T follicular helper cell (primary cell): ENCODE data around the gene CD34.
"Not testable (repeated sequence)": the region's sequence is repeated elsewhere in the genome, so short reads cannot be mapped to it uniquely, and the experiment has no call there.

ENCODE experiments used
- DNase-seq: peaks from one replicate; pipeline ENCODE4 v3.0.0-alpha.2; 2020; ENCODE audit warnings: low read depth

Gene CD34

GRCh38 chr1:207933205-207933800 is 22.4 kb upstream of the CD34 start:
- DNase-seq = no peak

DNA sequence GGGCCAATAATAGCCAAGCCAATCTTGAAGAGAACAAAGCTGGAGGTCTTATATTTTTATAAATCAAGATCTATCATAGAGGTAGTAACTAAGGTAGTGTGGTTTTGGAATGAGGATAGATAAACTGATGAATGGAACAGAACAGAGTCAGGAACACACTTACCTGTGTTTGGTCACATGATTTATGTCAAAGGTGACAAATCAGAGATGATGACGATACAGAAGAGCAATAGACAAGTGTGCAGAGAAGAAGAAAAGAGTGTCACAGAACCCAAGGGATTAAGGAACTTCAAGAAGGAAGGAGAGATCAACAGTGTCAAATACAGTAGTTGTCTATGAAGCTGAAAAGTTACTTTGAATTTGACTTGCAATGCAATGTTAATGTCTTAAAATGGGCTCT is 16.1 kb upstream of the CD34 start:
- no peak for DNase-seq

DNA sequence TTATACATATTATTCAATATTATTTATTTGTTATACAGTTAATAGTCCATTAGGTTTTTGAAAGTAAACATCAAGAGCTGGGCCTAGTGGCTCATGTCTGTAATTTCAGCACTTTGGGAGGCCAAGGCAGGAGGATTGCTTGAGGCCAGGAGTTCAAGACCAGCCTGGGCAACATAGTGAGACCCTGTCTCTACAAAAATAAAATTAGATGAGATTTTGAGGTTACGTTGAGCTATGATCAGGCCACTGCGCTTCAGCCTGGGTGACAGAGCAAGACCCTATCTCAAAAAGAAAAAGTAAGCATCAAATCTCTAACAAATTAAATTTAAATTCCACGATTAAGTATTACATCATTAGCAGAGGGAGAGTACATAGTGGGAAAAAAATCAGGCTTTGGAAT is 15.0 kb upstream of the CD34 start:
- not testable (repeated sequence) for DNase-seq

DNA sequence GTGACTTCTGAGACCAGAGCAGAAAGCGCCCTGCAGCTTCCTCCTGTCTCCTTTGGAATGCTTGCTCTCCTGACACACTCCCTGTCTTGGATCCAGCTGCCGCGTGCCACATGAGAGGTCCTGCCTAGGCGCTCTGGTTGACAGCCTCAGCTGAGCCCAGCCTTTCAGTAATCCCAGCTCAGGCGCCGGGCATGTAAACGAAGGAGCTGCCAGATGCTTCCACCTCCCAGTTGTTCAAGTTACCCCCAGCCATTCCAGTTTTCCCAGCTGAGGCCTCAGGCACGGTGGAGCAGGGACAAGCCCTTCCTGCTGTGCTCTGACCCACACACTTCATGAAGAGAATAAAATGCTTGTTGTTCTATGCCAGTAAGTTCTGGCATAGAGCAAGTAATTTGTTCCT is 14.3 kb upstream of the CD34 start:
- DNase-seq = no peak

GRCh38 chr1:207923561-207923960 is 12.6 kb upstream of the CD34 start:
- no peak for DNase-seq

- DNase-seq = no peak
Measured at GRCh38 chr1:207923121-207923520, 12.2 kb upstream of the CD34 start.

GRCh38 chr1:207922554-207922953 is 11.6 kb upstream of the CD34 start:
- no peak for DNase-seq

DNA sequence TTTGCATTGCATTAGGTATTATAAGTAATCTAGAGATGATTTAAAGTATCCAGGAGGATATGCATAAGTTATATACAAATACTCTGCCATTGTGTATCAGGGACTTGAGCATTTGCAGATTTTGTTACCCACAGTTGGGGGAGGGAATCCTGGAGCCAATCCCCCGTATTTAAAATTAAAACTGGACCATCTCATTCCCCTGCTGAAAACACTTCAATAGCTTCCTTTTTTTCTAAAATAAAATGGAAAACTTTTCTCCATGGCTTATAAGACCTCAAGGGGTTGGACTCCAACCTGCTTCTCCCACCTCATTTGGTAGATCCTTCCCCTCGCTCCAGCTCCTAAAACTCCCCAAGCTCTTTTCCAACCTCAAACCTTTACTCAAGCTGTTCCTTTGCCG is 10.4 kb upstream of the CD34 start:
- no peak for DNase-seq

DNA sequence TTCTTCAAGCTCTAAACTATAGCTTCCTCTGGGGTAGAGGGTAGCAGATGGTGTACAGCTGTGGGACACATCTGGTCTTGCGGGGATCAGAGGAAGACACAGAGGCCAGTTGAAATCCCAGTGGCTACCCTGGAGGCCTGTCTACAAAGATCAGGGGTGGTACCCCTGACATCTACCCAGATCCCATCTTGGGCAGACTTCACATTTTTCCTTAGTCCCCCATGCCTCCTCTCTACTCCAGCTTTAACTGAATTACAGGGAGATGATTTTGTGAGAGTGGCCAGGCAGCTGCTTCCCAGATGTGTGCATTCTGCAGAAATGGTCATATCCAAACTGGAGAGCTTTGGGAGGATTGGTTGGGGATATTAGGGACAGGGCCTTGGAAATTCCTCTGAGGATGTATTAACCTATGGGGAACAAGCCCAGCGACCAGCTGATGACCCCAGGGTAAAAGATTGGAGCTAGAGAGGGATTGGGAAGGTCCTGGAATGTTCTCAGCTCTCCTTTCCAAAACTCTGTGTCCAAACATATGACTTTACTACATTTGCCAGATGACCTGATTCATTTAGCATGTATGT is 9.6 kb upstream of the CD34 start:
- no peak for DNase-seq

DNA sequence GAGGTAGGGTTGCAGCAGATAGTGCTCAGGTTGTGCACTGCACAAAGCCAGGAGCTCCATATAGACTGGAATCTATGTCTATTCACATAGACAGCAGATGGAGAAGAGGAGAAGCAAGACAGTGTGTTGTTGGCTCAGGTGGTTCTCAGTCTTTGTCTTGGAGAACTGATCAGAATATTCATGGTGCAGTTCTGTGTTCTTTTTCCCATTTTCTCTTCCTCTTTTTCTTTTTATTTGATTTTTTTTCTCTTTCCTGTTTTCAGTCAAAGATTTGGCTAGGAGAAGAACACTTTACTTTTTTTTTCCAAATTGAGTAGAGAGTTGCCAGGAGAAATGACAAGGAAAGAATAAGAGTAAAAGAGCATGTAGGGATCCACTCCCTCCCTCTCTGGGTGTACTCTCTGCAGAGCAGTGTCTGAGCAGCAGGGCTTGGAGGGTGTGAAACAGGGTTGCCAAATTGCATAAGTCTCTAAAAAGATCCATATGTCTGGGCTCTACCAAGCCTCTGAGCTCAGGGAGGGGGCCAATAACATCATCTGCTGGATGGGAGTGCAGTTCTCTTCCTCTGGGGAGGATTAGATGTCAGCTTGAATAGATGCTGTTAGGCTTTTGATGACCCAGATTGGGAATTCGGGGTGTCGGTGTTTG is 8.7 kb upstream of the CD34 start:
- no peak for DNase-seq

- DNase-seq = no peak
Measured at GRCh38 chr1:207918581-207918980, 7.7 kb upstream of the CD34 start.

DNA sequence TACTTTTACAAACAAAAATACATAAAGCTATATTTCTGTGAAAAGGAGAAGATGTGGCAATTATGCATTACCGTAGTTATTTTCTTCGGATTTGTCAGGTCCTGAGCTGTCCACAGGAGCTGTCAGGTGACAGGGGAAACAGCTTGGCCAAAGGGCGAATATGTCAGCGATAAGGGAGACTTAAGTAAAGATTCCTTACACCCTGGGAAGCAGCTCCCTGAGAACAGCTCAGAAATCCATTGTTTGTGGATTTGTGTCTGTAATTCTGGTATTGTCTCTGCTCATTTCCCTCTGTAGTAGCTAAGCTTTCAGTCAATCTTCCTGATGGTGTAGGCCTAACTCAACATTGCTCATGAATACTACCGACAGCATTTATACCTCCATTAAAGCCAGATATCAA is 7.1 kb upstream of the CD34 start:
- DNase-seq = no peak

DNA sequence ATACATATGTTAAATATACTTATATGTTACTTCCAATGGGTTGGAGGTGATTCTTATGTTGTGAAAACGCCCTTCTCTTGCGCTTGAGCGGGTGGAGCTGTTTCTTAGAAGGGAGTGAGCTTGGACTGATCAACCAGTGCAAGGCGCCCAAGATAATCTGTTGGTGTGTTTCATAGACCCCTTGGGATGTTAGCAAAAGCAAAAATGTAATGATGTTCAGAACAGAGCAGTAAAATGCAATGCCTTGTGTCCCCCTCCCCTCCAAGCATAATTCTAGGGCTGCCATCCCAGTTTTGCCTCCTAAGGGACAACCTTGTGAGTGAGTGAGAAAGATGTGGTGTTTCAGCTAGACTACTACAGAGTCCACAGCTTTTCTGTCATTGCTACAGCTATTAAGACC is 6.2 kb upstream of the CD34 start:
- no peak for DNase-seq

DNA sequence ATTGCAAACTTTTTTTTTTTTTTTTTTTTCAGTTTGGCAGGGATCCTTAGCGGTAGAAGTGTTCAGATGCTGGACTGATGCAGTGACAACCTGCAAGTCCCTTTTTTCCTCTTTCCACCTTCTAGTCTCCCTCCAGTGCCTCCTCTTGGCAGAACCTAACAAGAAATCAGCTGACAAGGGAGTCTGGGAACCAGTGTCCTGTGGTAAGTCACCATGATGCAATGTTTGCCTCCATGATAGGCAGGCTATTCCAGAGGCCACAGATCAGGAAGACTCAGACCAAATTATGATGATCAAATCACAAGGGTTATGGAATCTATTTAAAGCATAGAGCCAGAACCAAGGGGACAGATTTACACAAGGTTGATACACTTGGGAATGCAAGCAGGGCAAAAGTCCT is 3.0 kb upstream of the CD34 start:
- no peak for DNase-seq

DNA sequence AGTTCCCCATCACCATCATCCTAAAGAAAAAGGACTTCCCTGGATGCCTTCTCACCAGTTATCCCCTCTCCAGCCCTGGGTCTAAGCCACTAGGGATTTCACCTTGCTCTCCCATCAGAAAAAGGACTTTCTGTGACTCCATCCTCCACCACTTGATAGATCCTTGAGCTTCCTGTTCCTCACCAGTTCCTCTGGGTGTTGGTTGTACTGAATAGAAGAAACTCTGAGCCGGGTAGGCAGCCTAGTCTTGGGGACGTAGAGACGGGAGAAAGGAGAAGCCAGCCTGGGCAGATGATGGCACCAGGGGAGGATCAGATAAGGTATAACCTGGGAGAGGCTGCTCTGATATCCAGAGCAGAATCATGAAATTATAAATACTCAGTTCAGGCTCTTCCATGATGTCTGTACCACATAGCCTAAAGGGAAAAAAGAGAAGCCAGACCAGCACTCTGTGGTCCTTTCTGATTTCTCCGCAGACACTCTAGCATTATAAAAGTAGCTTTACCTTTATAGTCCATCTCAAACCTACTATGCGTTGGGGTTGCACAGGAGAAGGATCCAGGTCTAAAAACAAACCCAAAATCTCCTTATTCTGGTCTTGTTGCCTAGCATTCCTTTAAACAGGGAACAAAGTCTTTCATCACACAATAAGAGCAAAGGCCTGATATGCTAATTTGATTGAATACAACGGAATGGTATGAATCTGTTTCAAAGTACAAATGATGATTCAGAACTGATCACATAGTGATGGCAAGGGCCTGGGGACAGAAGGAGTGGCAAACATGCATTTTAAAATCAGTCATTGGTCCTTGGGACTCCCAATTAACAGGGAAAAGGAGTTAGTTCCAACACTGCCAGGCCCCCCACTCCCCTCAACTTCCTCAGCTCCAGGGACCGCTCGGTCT is 1.2 kb upstream of the CD34 start:
- no peak for DNase-seq

DNA sequence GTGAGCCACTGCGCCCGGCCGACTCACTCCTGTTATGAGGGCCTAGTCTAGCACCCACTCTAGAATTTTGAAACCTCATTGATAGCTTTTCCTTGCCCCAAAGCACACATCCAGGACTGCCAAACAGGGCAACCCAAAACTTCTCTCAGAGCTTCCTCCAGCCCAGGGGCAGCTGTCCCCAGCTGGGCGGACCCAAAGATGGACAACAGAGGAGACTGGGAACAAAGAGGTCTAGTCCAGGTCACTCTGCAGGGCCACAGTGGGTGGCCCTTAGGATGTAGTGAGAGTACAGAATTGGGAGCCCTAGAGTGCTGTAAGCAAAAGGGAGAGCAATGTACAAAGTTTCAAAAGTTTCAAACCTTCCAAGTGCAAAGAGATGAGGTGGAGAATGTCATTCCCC is 1.2 kb downstream of the CD34 start:
- no peak for DNase-seq

DNA sequence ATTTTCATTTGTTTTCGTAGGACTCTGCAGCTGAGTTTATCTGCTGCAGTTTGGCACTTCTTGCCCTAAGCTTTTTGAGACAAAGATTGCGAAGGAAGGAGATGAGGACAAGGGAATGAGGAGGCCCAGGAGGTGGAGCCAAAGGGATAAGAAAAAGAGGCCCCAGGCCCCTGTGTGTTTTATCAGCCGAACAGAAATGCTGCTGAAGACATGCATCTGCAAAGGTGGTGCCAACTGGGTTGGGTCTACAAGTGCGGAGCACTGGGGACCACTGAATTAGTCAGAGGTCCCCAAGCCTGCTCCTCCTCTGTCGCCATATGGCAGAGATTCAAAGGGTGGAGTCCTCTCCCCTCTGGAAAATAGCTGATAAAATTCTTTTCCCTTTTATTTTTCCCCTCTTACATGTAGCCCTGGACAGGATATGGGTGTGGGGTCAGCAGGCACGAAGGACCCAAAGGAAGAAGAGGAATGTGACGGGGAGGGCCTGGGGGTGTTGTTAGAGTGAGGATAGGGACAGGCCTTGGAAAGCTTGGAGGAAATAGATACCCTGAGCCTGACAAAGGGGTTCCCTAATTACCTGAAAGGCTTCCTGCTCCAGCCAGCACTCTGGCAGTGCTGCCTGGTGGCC is 2.7 kb downstream of the CD34 start:
- no peak for DNase-seq

GRCh38 chr1:207904391-207904790 is 6.5 kb downstream of the CD34 start:
- DNase-seq = no peak

DNA sequence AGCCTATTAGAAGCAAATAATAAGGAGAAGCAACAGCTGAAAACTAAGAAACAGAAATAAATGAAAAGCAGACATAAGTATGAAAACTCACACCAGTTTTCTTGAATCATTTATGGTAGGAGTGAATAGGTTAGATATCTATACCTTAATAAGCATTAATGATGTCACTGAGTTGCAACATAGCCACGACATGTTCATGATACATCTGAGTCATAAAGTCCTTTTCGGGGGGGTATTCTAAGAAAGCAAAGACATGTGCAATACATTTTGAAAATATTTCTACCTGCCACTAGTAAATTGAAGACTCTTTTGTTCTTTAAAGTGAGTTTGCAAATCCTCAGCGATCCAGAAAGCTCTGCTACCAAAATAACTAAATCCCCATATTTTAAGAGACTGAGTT is 7.2 kb downstream of the CD34 start:
- DNase-seq = no peak

DNA sequence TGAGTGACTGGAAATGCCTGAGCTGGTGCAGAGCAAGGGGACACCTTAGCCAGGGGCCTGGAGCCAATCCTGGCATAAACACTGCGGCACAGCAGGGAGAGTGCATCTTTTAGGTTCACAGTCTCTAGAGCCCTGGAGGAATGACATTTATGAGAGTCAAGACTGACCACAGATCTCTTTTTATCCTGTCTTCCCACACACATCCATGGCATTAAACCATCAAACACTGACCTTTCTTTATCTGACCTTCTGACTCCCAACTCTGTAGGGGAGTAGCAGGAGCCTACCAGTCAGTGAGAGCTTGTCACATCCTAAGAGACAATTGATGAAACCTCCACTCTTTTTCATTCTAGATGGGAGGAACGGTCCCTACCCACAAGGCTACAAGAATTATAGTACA is 7.9 kb downstream of the CD34 start:
- no peak for DNase-seq

DNA sequence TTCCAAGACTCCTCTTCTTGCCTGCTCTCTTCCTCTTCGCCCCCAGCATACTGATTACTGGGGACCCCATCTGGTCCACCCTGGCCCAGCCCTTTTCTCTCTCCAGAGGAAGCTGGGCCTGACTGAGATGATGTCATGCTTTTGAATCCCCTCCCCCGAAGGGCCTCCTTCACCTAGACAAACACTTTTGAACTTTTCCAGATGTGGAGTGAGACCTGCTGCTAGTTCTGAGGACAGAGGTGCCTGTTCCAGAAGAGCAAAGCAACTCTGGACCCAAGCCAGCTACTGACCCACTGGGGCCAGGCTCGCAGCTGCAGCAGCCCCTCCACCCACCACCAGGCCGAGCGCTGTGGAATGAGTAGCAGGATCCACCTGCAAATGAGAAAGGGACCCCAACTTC is 8.4 kb downstream of the CD34 start:
- DNase-seq = no peak

- DNase-seq = no peak
Measured at GRCh38 chr1:207901041-207901653, 9.8 kb downstream of the CD34 start.
